NT2/D1 (cell line): ENCODE data around the gene TIPARP.
A peak's percentile ranks its signal among the peaks of the same experiment; 100 is the strongest.

ENCODE experiments used
- DNase-seq: peaks from one replicate; pipeline ENCODE4 v3.0.0-alpha.2; 2011; ENCODE audit warnings: low read depth, low spot score
- H3K27me3 ChIP-seq: 2 replicates; pipeline ENCODE4 v1.6.0; 2011; ENCODE audit warnings: mild to moderate bottlenecking; ENCODE audit not compliant: insufficient read length, insufficient read depth
- H3K36me3 ChIP-seq: 2 replicates; pipeline ENCODE4 v1.6.1; 2011; ENCODE audit warnings: mild to moderate bottlenecking, low read length, mixed read lengths; ENCODE audit not compliant: insufficient read depth, insufficient read length
- H3K4me1 ChIP-seq: 2 replicates; pipeline ENCODE4 v1.5.1; 2011; ENCODE audit not compliant: insufficient read depth, insufficient read length
- H3K4me3 ChIP-seq: 2 replicates; pipeline ENCODE4 v1.5.1; 2011; ENCODE audit warnings: low read depth; ENCODE audit not compliant: insufficient read length
- H3K9ac ChIP-seq: 2 replicates; pipeline ENCODE4 v1.6.0; 2011; ENCODE audit warnings: low read depth; ENCODE audit not compliant: insufficient read length
- H3K9me3 ChIP-seq: 2 replicates; pipeline ENCODE4 v1.5.1; 2011; ENCODE audit warnings: mild to moderate bottlenecking, low read length; ENCODE audit not compliant: insufficient read depth
- SUZ12 ChIP-seq: IDR thresholded peaks from 2 replicates; pipeline ENCODE4 v1.6.1; 2011; ENCODE audit not compliant: insufficient read length, insufficient read depth; ENCODE audit errors: extremely low read depth
- YY1 ChIP-seq: IDR thresholded peaks from 2 replicates; pipeline ENCODE4 v1.6.1; 2011; ENCODE audit not compliant: insufficient read length, insufficient read depth
- ZNF274 ChIP-seq: IDR thresholded peaks from 2 replicates; pipeline ENCODE4 v1.6.1; 2011; ENCODE audit warnings: mild to moderate bottlenecking, low read depth, low read length

TIPARP gene, protein sequence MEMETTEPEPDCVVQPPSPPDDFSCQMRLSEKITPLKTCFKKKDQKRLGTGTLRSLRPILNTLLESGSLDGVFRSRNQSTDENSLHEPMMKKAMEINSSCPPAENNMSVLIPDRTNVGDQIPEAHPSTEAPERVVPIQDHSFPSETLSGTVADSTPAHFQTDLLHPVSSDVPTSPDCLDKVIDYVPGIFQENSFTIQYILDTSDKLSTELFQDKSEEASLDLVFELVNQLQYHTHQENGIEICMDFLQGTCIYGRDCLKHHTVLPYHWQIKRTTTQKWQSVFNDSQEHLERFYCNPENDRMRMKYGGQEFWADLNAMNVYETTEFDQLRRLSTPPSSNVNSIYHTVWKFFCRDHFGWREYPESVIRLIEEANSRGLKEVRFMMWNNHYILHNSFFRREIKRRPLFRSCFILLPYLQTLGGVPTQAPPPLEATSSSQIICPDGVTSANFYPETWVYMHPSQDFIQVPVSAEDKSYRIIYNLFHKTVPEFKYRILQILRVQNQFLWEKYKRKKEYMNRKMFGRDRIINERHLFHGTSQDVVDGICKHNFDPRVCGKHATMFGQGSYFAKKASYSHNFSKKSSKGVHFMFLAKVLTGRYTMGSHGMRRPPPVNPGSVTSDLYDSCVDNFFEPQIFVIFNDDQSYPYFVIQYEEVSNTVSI

DNA sequence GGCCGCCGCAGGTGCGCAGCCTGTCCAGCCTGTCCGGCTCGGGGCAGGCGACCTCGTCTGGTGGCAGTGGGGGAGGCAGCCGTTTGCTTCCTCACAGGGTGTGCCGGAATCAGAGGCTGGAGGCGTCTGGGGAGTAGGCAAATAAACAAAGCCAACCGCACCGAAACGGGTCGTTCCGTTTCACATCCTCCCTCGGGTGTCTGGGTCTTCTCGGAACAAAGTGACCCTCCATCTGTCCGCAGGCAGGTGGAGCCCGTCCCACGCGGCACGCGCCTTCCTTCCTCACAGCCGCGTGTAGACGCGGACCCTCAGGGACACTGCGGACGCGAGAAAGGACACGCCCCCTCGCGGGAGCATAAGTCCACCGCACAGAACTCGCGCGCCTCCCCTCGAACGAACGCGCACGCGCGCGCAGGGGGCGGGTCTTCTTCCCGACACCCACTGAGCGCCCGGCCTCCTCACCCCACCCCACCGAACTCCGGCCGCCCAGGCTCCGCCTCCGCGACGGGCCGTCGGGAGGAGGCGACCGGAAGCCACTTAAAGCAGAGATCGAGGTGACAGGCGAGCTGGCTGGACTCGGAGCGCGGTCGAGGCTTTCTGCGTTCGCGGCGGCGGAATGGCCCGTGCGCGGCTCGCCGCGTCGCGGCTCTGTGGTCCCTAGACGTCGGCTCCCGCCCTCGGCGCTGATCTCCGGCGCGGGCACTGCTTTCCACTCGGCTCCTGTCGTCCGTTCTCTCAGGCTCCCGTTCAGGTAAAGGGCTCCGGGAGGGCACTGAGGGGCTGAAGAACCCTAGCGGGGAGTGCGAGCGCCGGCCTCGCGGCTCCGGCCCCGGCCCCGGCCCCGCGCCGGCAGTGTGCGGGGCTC, at the start of gene TIPARP:
Gene TIPARP (plus strand): TSS at position 545 of the 865 bp plus-strand sequence. CDS start 3,108 bp downstream, outside the sequence.
- Histone ChIP-seq H3K4me3 (peak within 1 kb of the TSS; percentile 87), H3K9ac (peak within 1 kb of the TSS; percentile 90), H3K4me1 (no peaks in the 10 kb centered on the region), H3K36me3 (peaks cover 21% of the 10 kb centered on the region), H3K27me3 (peaks cover 5% of the 10 kb centered on the region), H3K9me3 (no peaks in the 10 kb centered on the region)
- TF ChIP-seq YY1 (no peak), SUZ12 (no peak)
- peak; percentile 89 for DNase-seq

DNA sequence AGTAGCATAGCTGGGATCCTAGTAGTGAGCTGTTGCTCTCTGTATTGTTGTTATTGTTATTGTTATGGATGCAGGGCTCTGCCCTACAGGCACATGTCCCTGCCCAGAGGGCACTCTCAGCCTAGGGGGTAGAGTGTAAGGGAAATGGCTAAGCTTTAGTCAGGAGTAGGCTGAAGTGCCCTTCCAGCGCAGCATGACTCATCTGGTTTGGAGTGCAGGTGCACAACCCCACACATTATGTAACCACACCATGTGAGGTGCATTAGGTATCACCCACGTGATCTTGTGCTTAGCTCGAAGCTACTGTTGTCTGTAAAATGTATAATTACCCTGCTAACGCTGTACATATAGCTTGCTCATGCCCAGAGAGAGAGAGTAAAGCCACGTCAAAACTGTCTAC, 48.3 kb upstream of the TIPARP start:
- no peaks in the 10 kb centered on the region for H3K9me3 ChIP-seq
- TF ChIP-seq YY1, result no peak
- TF ChIP-seq SUZ12, result no peak
- no peak for TF ChIP-seq ZNF274
- H3K9ac ChIP-seq, result no peak overlapping the region
- no peak for DNase-seq
- H3K36me3 ChIP-seq, result no peaks in the 10 kb centered on the region
- no peaks in the 10 kb centered on the region for H3K27me3 ChIP-seq
- H3K4me3 ChIP-seq, result no peak overlapping the region
- H3K4me1 ChIP-seq, result peaks cover 2% of the 10 kb centered on the region

- Histone ChIP-seq H3K9me3 (no peaks in the 10 kb centered on the region), H3K27me3 (no peaks in the 10 kb centered on the region), H3K36me3 (no peaks in the 10 kb centered on the region), H3K4me1 (peaks cover 2% of the 10 kb centered on the region), H3K9ac (no peak overlapping the region), H3K4me3 (no peak overlapping the region)
- TF ChIP-seq ZNF274 (no peak), YY1 (no peak), SUZ12 (no peak)
- DNase-seq, result no peak
These were observed 46.3 kb upstream of the TIPARP start for GRCh38 chr3:156627946-156628569.

DNA sequence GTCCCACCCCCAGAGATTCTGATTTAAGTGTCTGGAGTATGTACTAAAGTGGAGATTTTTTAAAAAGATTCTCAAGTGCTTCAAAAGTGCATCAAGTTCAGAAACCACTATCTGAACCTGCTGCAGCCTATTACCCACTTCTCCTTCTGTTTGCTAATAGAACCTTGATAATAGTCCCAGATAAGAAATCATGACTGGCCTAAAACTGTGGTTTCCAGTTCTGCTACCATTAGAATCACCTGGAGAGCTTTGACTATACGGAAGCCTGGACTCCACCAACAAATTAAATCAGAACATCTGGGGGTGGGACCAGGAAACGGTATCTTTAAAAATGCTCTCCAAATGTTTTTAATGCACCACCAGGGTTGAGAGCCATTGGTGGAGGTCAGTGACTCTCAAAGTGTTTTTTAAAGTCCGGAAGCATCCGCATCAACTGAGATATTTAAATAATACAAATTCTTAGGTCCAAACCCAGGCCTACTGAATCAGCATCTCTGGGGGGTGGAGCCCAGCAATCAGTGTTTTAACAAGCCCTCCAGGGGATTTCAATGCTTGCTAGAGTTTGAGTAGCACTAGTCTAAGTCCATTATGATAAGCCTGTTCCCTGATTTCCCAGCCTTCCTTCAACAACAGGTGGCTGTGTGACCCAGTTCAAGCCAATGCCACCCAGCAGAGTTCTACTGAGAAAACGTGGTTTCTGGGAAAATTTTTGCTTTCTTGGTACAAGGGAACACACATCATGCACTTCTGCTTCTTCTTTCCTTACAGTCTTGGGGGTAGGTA, 45.4 kb upstream of the TIPARP start:
- Histone ChIP-seq H3K9me3 (no peaks in the 10 kb centered on the region), H3K4me3 (no peak overlapping the region), H3K36me3 (no peaks in the 10 kb centered on the region), H3K4me1 (peaks cover 2% of the 10 kb centered on the region), H3K27me3 (no peaks in the 10 kb centered on the region), H3K9ac (no peak overlapping the region)
- TF ChIP-seq YY1 (no peak), ZNF274 (no peak)
- no peak for DNase-seq

DNA sequence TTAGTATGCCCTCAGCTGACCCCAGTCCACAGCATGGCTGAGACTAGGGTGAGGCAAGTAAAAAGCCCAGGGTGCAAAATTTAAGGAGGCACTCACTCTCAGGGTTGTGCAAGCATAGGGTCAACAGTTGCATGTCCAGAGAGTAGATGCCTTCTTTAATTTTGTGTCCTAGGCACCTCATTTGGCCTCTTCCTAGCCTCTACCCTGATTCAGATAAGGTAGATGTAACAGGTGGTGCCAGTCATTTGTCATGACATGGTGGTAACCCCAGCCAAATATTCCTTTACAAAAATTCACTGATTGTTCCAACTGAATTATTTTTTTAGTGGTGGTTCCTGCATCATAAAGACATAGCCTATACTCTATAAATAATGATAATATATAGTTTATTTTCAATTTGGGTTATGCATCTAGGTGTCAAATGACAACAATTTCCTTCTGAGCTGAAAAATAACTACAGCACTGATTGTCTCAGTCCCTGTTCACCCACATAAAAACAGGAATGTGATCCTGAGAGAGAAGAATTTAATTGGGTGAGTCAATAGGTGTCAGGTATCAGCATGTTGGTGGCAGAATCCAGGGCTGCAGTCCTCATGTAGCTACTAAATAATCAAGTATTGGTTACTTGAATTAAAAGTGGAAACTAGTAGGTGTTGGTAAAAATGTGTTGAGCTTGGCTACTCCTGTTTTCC, 44.2 kb upstream of the TIPARP start:
- Histone ChIP-seq H3K9ac (no peak overlapping the region), H3K36me3 (no peaks in the 10 kb centered on the region), H3K4me3 (no peak overlapping the region), H3K9me3 (no peaks in the 10 kb centered on the region), H3K4me1 (peaks cover 2% of the 10 kb centered on the region), H3K27me3 (no peaks in the 10 kb centered on the region)
- no peak for DNase-seq
- no peak for TF ChIP-seq SUZ12
- TF ChIP-seq YY1, result no peak
- TF ChIP-seq ZNF274, result no peak

GRCh38 chr3:156630773-156631093, 43.7 kb upstream of the TIPARP start:
- no peaks in the 10 kb centered on the region for H3K36me3 ChIP-seq
- no peaks in the 10 kb centered on the region for H3K9me3 ChIP-seq

More at GRCh38 chr3:156630773-156631093, 43.7 kb upstream of the TIPARP start:
- Histone ChIP-seq H3K27me3 (no peaks in the 10 kb centered on the region), H3K4me1 (peaks cover 2% of the 10 kb centered on the region), H3K4me3 (no peak overlapping the region), H3K9ac (no peak overlapping the region)
- TF ChIP-seq SUZ12, result no peak
- DNase-seq, result no peak
